Endothelial cell of umbilical vein (primary cell): ENCODE results near the gene TSPAN15. TPM values are rescaled to one million over a fixed set of nuclear protein-coding genes. Genes with fewer than 3 reads are reported as not detected.

ENCODE experiments used
- BruUV-seq: library from RNA; stranded (reverse); fragments of 400-500 nt; replicated peaks from 2 replicates; lab custom pipeline; 2021; lab: Mats Ljungman, UMichigan
- CTCF ChIA-PET: fragments of 300-600, 350-600 bp; sonication (Branson Sonifier 250); formaldehyde crosslinking; loops from one replicate; lab custom pipeline; 2021; ENCODE audit warnings: antibody characterized with exemption, inconsistent platforms; lab: Charles Lee
- POLR2A ChIA-PET: fragments of 300-600, 350-600 bp; sonication (Branson Sonifier 250); formaldehyde crosslinking; loops from one replicate; lab custom pipeline; 2021; ENCODE audit warnings: antibody characterized with exemption, inconsistent platforms; lab: Charles Lee
- DNase-seq: peaks from one replicate; pipeline ENCODE4 v3.0.0-alpha.2; 2011; ENCODE audit warnings: low read depth, low spot score
- FAIRE-seq: peaks from 2 replicates; lab custom pipeline; 2011; peaks lifted over from hg19 to GRCh38; lab: Jason Lieb, UNC
- H2AFZ ChIP-seq: 2 replicates; pipeline ENCODE4 v1.6.0; 2012; ENCODE audit warnings: low read depth, low read length, control low read depth, inconsistent platforms
- H3K27ac ChIP-seq: 2 replicates; pipeline ENCODE4 v1.5.1; 2011; ENCODE audit warnings: low read depth, mild to moderate bottlenecking, control low read depth, low read length, moderate library complexity; ENCODE audit not compliant: insufficient read depth
- H3K27me3 ChIP-seq, 2 experiments: 2 replicates each; pipeline versions ENCODE4 v1.6.0 to v1.6.1; 2011; ENCODE audit warnings: low read length in 2 of 2, mixed read lengths in 1 of 2; ENCODE audit not compliant: control insufficient read depth in 2 of 2, insufficient read depth in 2 of 2
- H3K36me3 ChIP-seq, 2 experiments: 2 replicates in 1 of 2; 3 replicates in 1 of 2; pipeline ENCODE4 v1.5.1; 2011; ENCODE audit warnings: low read length in 2 of 2, mild to moderate bottlenecking in 1 of 2, moderate library complexity in 1 of 2; ENCODE audit not compliant: control insufficient read depth in 2 of 2, insufficient read depth in 2 of 2; ENCODE audit errors: extremely low read depth in 1 of 2
- H3K4me1 ChIP-seq: 3 replicates; pipeline ENCODE4 v1.5.1; 2011; ENCODE audit warnings: mild to moderate bottlenecking, low read length; ENCODE audit not compliant: control insufficient read depth, insufficient read depth; ENCODE audit errors: extremely low read depth
- H3K4me2 ChIP-seq: 2 replicates; pipeline ENCODE4 v1.6.1; 2011; ENCODE audit warnings: low read length, control low read depth, mixed read lengths; ENCODE audit not compliant: insufficient read depth
- H3K4me3 ChIP-seq, 3 experiments: fragments of 200-600 bp in 1 of 3; sonication (generic), shearing (Covaris generic) in 1 of 3; replicated peaks in 1 of 3; 2 replicates each; pipeline ENCODE4 v1.5.1; 2011 to 2016; ENCODE audit warnings: control low read depth in 3 of 3, low read length in 3 of 3, mild to moderate bottlenecking in 2 of 3, inconsistent platforms in 1 of 3, low read depth in 1 of 3, moderate library complexity in 1 of 3; ENCODE audit not compliant: insufficient read depth in 1 of 3
- H3K79me2 ChIP-seq: 2 replicates; pipeline ENCODE4 v1.6.0; 2012; ENCODE audit warnings: low read length, inconsistent platforms; ENCODE audit not compliant: control insufficient read depth, insufficient read depth
- H3K9ac ChIP-seq: replicated peaks from 2 replicates; pipeline ENCODE3; 2011; ENCODE audit warnings: low read length, control low read depth; ENCODE audit not compliant: insufficient read depth; ENCODE audit errors: extremely low read depth
- H3K9me1 ChIP-seq: replicated peaks from 3 replicates; pipeline ENCODE4 v1.6.0; 2011; ENCODE audit warnings: mild to moderate bottlenecking, low read length; ENCODE audit not compliant: control insufficient read depth, insufficient read depth; ENCODE audit errors: extremely low read depth
- H3K9me3 ChIP-seq: replicated peaks from 2 replicates; pipeline ENCODE4 v1.5.1; 2012; ENCODE audit warnings: low read length, inconsistent platforms; ENCODE audit not compliant: control insufficient read depth, insufficient read depth
- H4K20me1 ChIP-seq: replicated peaks from 2 replicates; pipeline ENCODE3; 2011; ENCODE audit warnings: mild to moderate bottlenecking, low read length; ENCODE audit not compliant: control insufficient read depth, insufficient read depth; ENCODE audit errors: extremely low read depth
- CTCF ChIP-seq, 2 donors: IDR thresholded peaks; 1 replicate in 1 of 2; 2 replicates in 1 of 2; pipeline ENCODE4 v1.5.1; 2011; ENCODE audit warnings: low read length in 2 of 2, mild to moderate bottlenecking in 2 of 2, moderate library complexity in 2 of 2, control low read depth in 1 of 2, inconsistent platforms in 1 of 2, low read depth in 1 of 2; ENCODE audit not compliant: insufficient read depth in 1 of 2; ENCODE audit errors: extremely low read depth in 1 of 2
- EZH2 ChIP-seq: IDR thresholded peaks from 2 replicates; pipeline ENCODE4 v1.6.1; 2012; ENCODE audit warnings: borderline replicate concordance, low read depth, mild to moderate bottlenecking, moderate library complexity, low read length, inconsistent platforms; ENCODE audit not compliant: severe bottlenecking
- FOS ChIP-seq: IDR thresholded peaks from 2 replicates; pipeline ENCODE4 v1.6.1; 2011; ENCODE audit warnings: mild to moderate bottlenecking, low read length, moderate library complexity, borderline replicate concordance; ENCODE audit not compliant: insufficient read depth
- GATA2 ChIP-seq: IDR thresholded peaks from 2 replicates; pipeline ENCODE4 v1.7.0; 2011; ENCODE audit warnings: low read depth, mild to moderate bottlenecking, moderate library complexity, mixed read lengths, low read length; ENCODE audit not compliant: insufficient read length, insufficient read depth
- JUN ChIP-seq: IDR thresholded peaks from 2 replicates; pipeline ENCODE4 v1.6.1; 2011; ENCODE audit warnings: borderline replicate concordance, low read depth; ENCODE audit not compliant: insufficient read length, insufficient read depth
- MAX ChIP-seq: IDR thresholded peaks from 2 replicates; pipeline ENCODE4 v1.6.1; 2011; ENCODE audit not compliant: insufficient read depth, insufficient read length
- MYC ChIP-seq: IDR thresholded peaks from one replicate; pipeline ENCODE4 v1.6.1; 2011; ENCODE audit warnings: mild to moderate bottlenecking, low read depth, low read length
- POLR2A ChIP-seq: IDR thresholded peaks from 2 replicates; pipeline ENCODE4 v1.6.1; 2012; ENCODE audit warnings: low read depth, mild to moderate bottlenecking, control low read depth, low read length
- POLR2AphosphoS5 ChIP-seq: IDR thresholded peaks from 2 replicates; pipeline ENCODE4 v1.6.1; 2012; ENCODE audit warnings: low read depth, mild to moderate bottlenecking, control low read depth, low read length, moderate library complexity; ENCODE audit not compliant: insufficient read depth
- dilution Hi-C: fragments of 300-500 bp; cut with MboI; formaldehyde crosslinking; loops from one replicate; pipeline ENCODE4 v1.15.0; 2019; ENCODE audit warnings: low sequenced_read_pairs; ENCODE audit not compliant: extremely low pct_ligation_motif_present
- intact Hi-C: fragments of 100-400 bp; cut with micrococcal nuclease; formaldehyde crosslinking; loops from one replicate; pipeline ENCODE4 v1.10.0; 2022
- polyA plus RNA-seq, 4 experiments: library from polyadenylated mRNA; depleted of rRNA in 3 of 4; stranded (reverse) in 3 of 4; unstranded in 1 of 4; fragments of >200 nt; gene quantifications; 2 replicates each; pipeline versions ENCODE4 v1.2.1 to v1.2.3, GENCODE V29; 2011 to 2012; ENCODE audit warnings: missing spikeins in 1 of 4
- total RNA-seq: library from RNA; stranded (reverse); gene quantifications from 2 replicates; pipeline ENCODE4 v1.2.3, GENCODE V29; 2021

TSPAN15 gene
- total and polyA plus RNA-seq, 2 donors (not counting 3 experiments of a cell fraction or from before 2014, with no cell fraction given), result 78.4 to 189 TPM

GRCh38 chr10:69500864-69501468 lies 49.7 kb downstream of the TSPAN15 start:
- FAIRE-seq, result peak; percentile 58
- no TSS peak for BruUV-seq

More at GRCh38 chr10:69500864-69501468, 49.7 kb downstream of the TSPAN15 start:
- dilution Hi-C loops, result no loop called here
- no peak for DNase-seq
- Histone ChIP-seq H3K27me3 (no peaks in the 10 kb centered on the region), H3K4me2 (no peak overlapping the region), H3K79me2 (no peaks in the 10 kb centered on the region), H3K4me3 (no peak overlapping the region), H3K9me1 (no peaks in the 10 kb centered on the region), H3K36me3 (peaks cover 0 to 10% of the 10 kb centered on the region in 2 experiments), H3K9ac (no peak overlapping the region), H3K27ac (no peak overlapping the region), H3K4me1 (peaks cover 12% of the 10 kb centered on the region), H4K20me1 (no peaks in the 10 kb centered on the region), H3K9me3 (no peaks in the 10 kb centered on the region), H2AFZ (no peak overlapping the region)
- TF ChIP-seq POLR2A (no peak), GATA2 (no peak), FOS (no peak), POLR2AphosphoS5 (no peak), JUN (no peak), MYC (no peak), EZH2 (no peak), CTCF (IDR thresholded peaks at IDR 0.05; ENCODE audit: extremely low read depth in 1 of 2, insufficient read depth in 1 of 2, low read depth in 1 of 2, low read length in 2 of 2) (no peak), MAX (no peak)
- ChIA-PET POLR2A (no interaction called here), CTCF (no interaction called here)
- intact Hi-C loops, result no loop called here
